ENCODE measurements around the gene UBE2V1. TPM values are rescaled to one million over a fixed set of nuclear protein-coding genes. Genes with fewer than 3 reads are reported as not detected.

UBE2V1 gene
- total RNA-seq, 4 donors from 2014 or later: 45.6 to 124 (median 62.9) TPM

DNA sequence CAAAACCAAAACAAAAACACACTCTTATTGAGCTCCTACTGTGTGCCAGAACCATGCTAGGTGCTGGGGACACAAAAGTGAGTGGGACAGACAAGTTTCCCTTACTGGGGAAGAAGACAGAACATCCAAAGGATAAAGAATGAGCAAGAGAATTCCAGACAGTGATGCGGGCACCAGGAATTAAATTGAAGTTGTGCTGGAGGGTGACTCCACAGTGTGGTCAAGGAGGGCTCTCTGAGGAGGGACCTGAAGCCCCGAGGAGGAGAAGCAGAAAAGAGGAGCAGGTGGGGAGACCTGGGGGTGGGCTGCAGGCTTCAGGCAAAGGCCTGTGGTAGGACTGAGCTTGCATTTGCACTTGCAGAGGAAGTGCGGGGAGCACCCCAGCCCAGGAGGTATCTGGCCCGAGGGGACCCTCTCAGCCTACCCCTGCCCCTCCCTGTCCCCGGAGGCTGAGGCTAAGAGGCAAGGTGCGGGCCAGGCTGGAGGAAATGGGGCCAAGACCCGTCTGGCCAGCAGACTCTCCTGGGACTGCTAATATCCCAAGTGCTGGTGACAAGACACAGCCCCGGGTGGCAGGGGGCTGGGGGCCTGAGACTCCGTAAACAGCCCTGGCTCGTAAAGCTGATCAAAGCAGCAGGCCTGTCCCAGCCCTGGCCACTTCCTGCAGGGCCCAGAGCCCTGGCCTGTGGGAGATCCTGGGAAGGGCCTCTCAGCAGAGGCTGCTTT, 73.1 kb downstream of the UBE2V1 start:
- no peak for TF ChIP-seq POLR2A (IDR thresholded peaks at IDR 0.05)
- H3K4me1 ChIP-seq: no peaks in the 10 kb centered on the region
- intact Hi-C loops (cut with DNase I; ENCODE audit: low total_unique reads): no loop called here
- H3K4me3 ChIP-seq: no peak overlapping the region
- no peaks in the 10 kb centered on the region for H3K9me3 ChIP-seq
- H3K27ac ChIP-seq: no peak overlapping the region
- DNase-seq: no peak
- no peaks in the 10 kb centered on the region for H3K27me3 ChIP-seq
- H3K36me3 ChIP-seq: no peaks in the 10 kb centered on the region

DNA sequence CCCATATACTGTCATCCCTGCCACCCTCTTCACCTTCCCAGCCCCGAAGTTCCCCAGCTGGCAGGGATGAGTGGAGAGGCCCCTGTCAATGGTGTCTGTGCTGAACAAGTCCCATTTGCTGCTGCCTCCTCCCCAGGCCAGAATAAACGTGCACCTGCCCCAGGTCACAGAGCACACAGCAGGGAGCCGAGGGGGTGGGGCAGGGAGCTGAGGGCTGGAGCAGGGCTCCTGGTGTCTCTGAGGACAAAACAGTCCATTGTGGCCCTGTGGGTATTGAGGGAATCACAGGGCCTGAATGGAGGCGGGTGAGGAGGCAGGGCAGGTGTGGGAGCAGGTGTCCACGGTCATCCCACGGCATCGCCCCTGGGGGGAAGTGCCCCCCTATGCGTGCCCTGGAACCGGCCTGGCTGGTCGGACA, 74.4 kb downstream of the UBE2V1 start:
- Histone ChIP-seq H3K4me1 (peaks cover 0 to 3% of the 10 kb centered on the region in 2 donors), H3K36me3 (no peaks in the 10 kb centered on the region), H3K9me3 (no peaks in the 10 kb centered on the region), H3K27ac (no peak overlapping the region), H3K4me3 (no peak overlapping the region), H3K27me3 (no peaks in the 10 kb centered on the region)
- no peak for DNase-seq
- intact Hi-C loops (cut with DNase I; ENCODE audit: low total_unique reads): no loop called here
- TF ChIP-seq, protein P1, sequence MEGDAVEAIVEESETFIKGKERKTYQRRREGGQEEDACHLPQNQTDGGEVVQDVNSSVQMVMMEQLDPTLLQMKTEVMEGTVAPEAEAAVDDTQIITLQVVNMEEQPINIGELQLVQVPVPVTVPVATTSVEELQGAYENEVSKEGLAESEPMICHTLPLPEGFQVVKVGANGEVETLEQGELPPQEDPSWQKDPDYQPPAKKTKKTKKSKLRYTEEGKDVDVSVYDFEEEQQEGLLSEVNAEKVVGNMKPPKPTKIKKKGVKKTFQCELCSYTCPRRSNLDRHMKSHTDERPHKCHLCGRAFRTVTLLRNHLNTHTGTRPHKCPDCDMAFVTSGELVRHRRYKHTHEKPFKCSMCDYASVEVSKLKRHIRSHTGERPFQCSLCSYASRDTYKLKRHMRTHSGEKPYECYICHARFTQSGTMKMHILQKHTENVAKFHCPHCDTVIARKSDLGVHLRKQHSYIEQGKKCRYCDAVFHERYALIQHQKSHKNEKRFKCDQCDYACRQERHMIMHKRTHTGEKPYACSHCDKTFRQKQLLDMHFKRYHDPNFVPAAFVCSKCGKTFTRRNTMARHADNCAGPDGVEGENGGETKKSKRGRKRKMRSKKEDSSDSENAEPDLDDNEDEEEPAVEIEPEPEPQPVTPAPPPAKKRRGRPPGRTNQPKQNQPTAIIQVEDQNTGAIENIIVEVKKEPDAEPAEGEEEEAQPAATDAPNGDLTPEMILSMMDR (IDR thresholded peaks at IDR 0.05): no peak
- no peak for TF ChIP-seq POLR2A (IDR thresholded peaks at IDR 0.05)

DNA sequence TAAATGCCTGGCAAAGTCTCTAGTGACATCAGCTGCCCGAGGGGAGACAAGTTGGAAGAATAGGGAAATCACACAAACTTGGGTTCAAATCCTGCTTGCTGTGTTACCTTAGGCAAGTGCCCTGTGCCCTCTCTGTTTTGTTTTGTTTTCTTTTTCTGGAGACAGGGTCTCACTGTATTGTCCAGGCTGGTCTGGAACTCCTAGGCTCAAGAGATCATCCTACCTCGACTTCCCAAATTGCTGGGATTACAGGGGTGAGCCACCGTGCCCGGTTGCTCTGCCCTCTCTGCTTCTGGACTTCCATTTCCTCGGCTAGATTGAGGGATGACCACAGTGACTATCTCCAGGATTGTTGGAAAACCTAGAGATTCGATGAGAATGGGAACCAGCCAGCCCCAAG, 74.8 kb downstream of the UBE2V1 start:
- no peak overlapping the region for H3K4me3 ChIP-seq
- DNase-seq: no peak
- H3K9me3 ChIP-seq: no peaks in the 10 kb centered on the region
- peaks cover 0 to 3% of the 10 kb centered on the region in 2 donors for H3K4me1 ChIP-seq
- H3K36me3 ChIP-seq: no peaks in the 10 kb centered on the region
- no peak for TF ChIP-seq POLR2A (IDR thresholded peaks at IDR 0.05)
- TF ChIP-seq, protein P1 (IDR thresholded peaks at IDR 0.05): no peak
- H3K27me3 ChIP-seq: no peaks in the 10 kb centered on the region
- H3K27ac ChIP-seq: no peak overlapping the region
- intact Hi-C loops (cut with DNase I; ENCODE audit: low total_unique reads): no loop called here

DNA sequence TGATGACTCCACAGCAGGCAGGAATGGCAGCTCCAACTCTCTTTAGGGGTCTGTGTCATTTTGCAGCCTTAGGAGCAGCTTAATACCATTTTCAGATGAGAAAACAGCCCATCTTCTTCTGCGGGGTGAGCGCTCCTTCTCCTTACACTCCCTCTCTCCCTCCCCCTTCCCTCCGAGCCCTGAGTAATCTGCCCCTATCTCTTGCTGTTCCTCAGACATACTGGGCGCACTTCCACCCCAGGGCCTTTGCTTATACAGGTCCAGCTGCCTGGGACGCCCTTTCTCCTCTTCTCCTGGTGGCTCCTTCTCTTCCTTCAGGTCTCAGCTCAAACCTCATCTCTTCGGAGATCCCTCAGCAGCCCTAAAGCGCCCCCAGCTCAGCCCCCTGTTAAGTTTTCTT, 75.4 kb downstream of the UBE2V1 start:
- TF ChIP-seq, protein P1 (IDR thresholded peaks at IDR 0.05): no peak
- no peak for TF ChIP-seq POLR2A (IDR thresholded peaks at IDR 0.05)
- H3K27ac ChIP-seq: no peak overlapping the region
- intact Hi-C loops (cut with DNase I; ENCODE audit: low total_unique reads): no loop called here
- DNase-seq: no peak
- no peaks in the 10 kb centered on the region for H3K9me3 ChIP-seq
- H3K27me3 ChIP-seq: no peaks in the 10 kb centered on the region
- no peaks in the 10 kb centered on the region for H3K36me3 ChIP-seq
- H3K4me3 ChIP-seq: no peak overlapping the region
- H3K4me1 ChIP-seq: peaks cover 0 to 3% of the 10 kb centered on the region in 2 donors

DNA sequence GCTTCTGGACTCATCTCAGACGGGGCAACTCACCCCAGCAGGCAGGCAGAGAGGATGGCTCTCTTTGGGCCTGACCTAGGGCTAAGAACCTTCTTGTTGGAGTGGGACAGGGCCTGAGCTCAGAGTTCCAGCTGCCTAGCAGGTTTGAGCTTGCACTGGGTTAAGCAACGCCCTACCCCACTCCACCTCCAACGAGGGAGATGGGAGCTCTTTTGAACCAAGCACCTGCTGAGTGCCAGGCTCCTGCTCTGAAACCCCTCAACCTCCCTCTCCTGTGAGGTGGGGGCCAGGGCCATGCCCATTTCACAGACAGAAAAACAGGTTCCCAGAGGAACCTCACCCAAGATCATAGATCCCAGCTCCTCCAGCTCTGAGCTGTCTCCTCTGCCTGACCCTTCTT, 75.8 kb downstream of the UBE2V1 start:
- no peak for DNase-seq
- H3K4me3 ChIP-seq: no peak overlapping the region
- peaks cover 0 to 3% of the 10 kb centered on the region in 2 donors for H3K4me1 ChIP-seq
- no peak overlapping the region for H3K27ac ChIP-seq
- no peak for TF ChIP-seq POLR2A (IDR thresholded peaks at IDR 0.05)
- TF ChIP-seq, protein P1 (IDR thresholded peaks at IDR 0.05): no peak
- intact Hi-C loops (cut with DNase I; ENCODE audit: low total_unique reads): no loop called here
- H3K36me3 ChIP-seq: no peaks in the 10 kb centered on the region
- H3K27me3 ChIP-seq: no peaks in the 10 kb centered on the region
- no peaks in the 10 kb centered on the region for H3K9me3 ChIP-seq

Measured in uterus (tissue), 4 donors.